Measurements from ENCODE around the gene COPS7A.

COPS7A gene

GRCh38 chr12:6765048-6765633, 41.3 kb downstream of the COPS7A start:
- in situ Hi-C loops (cut with MboI; ENCODE audit: low pct_unique_long_range_greater_than_20kb, low sequenced_read_pairs, unreplicated experiment) = no loop called here
- no peak for DNase-seq (ENCODE audit: low spot score)
- TF ChIP-seq, protein P1, sequence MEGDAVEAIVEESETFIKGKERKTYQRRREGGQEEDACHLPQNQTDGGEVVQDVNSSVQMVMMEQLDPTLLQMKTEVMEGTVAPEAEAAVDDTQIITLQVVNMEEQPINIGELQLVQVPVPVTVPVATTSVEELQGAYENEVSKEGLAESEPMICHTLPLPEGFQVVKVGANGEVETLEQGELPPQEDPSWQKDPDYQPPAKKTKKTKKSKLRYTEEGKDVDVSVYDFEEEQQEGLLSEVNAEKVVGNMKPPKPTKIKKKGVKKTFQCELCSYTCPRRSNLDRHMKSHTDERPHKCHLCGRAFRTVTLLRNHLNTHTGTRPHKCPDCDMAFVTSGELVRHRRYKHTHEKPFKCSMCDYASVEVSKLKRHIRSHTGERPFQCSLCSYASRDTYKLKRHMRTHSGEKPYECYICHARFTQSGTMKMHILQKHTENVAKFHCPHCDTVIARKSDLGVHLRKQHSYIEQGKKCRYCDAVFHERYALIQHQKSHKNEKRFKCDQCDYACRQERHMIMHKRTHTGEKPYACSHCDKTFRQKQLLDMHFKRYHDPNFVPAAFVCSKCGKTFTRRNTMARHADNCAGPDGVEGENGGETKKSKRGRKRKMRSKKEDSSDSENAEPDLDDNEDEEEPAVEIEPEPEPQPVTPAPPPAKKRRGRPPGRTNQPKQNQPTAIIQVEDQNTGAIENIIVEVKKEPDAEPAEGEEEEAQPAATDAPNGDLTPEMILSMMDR (IDR thresholded peaks at IDR 0.05; ENCODE audit: extremely low read depth, insufficient read depth, missing control alignments) = no peak

DNA sequence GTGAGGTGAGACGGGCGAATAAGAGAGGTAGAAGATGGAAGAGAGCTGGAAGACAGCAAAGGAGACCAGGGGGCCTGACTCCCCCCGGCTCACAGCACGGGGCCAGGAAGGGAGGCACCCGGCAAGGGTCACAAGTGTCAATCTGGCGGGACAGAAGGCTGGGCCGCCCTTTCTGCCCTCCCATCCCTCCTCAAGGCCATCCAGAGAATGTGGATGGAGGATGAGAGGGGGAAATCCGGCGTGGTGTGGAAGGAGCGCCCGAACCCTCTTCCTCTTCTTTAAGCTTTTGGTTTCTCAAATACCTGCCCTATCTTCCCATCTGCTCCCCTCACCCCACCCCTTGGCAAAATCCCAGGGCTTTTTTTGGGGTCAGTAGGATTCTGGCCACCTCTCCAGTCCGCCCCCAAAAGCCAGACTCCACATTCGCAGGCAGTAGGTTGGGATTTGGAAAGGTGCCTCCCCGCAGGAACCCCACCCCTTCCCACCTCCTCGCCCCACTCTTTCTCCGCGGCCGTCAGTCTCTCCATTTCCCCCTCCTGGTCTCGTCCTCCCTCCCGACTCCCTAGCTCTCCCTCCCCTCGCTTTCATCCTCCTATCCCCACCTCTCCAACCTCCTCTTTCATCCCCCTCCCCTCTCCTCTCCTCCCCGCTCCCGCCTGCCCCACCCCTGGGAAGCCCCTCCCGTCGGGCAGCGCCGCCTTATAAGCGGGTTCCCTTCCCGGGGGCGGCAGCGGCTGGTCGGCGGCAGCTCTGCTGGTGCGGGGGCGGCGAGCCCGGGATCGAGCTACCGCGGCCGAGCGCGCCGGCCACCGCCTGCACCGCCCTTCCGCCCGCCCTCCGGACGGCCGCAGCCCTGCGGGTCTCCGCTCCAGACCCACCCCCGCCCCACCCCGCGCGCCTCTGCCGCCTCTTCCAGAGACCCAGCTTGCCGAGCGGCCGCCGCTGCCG, 42.1 kb downstream of the COPS7A start, which contains the start of gene PTMS:
Gene PTMS (plus strand): TSS at position 730 of the 948 bp plus-strand sequence. CDS start 343 bp downstream, outside the sequence.
- in situ Hi-C loops (cut with MboI; ENCODE audit: low pct_unique_long_range_greater_than_20kb, low sequenced_read_pairs, unreplicated experiment) = no loop called here
- peak; percentile 75 for DNase-seq (ENCODE audit: low spot score)
- TF ChIP-seq, protein P1 (IDR thresholded peaks at IDR 0.05; ENCODE audit: extremely low read depth, insufficient read depth, missing control alignments) = no peak

GRCh38 chr12:6766651-6767349, 43.0 kb downstream of the COPS7A start:
- peak; percentile 89 for DNase-seq (ENCODE audit: low spot score)

DNA sequence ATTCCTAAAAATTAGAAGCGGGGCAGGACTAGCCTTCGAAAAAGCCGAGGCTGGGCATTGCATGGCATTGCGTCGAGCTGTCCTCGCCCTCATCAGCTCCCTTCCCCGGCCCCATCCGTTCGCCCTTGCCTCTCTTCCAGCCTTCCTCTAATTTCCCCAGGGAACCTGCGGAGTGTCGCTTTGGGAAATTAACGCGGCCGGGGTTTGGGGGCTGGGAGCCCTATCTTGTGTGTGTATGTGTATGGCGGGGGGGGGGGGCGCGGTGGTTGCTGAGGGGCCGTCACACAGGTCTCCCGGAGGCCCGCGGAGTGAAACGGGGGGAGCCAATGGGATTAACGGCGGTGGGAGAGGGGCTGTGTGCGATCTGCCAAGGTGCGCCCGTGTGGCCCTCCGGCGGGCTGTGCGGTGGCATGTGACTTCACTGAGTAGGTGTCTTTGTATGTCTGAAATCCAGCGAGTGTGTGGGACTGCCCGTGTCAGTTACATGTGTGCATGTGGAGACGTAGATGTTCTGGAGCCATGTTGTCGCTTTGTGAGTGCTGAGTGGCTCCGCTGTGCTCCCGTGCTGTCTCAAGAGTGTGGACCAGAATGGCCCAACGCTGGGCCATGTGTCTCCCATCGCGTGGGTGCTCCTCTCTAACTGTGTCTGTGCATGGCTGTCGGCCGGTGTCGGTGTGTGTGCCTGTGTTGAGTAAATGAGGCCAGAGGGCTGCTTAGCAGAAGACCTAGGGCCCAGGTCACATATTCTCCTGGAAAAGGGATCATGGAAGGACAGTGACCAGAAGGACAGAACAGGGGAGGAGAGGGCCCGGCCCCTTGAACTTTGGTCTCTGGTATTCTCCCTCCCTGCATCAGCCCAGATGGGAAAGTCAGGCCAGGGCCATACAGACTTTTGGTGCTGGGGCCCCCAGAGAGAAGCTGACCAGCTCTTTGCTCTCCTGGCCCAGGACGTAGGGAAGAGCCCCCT, 43.8 kb downstream of the COPS7A start:
- TF ChIP-seq, protein P1 (IDR thresholded peaks at IDR 0.05; ENCODE audit: extremely low read depth, insufficient read depth, missing control alignments) = no peak
- no peak for DNase-seq (ENCODE audit: low spot score)
- in situ Hi-C loops (cut with MboI; ENCODE audit: low pct_unique_long_range_greater_than_20kb, low sequenced_read_pairs, unreplicated experiment) = no loop called here

More at GRCh38 chr12:6766651-6767349, 43.0 kb downstream of the COPS7A start:
- TF ChIP-seq, protein P1 (IDR thresholded peaks at IDR 0.05; ENCODE audit: extremely low read depth, insufficient read depth, missing control alignments) = peak; percentile 91
- in situ Hi-C loops (cut with MboI; ENCODE audit: low pct_unique_long_range_greater_than_20kb, low sequenced_read_pairs, unreplicated experiment) = no loop called here

- no peak for DNase-seq (ENCODE audit: low spot score)
- TF ChIP-seq, protein P1 (IDR thresholded peaks at IDR 0.05; ENCODE audit: extremely low read depth, insufficient read depth, missing control alignments) = no peak
- in situ Hi-C loops (cut with MboI; ENCODE audit: low pct_unique_long_range_greater_than_20kb, low sequenced_read_pairs, unreplicated experiment) = no loop called here
These were observed 44.6 kb downstream of the COPS7A start for GRCh38 chr12:6768437-6768914.
